Midbrain (tissue), 1 donor: ENCODE measurements around the gene CASP2.
"Not testable (repeated sequence)": the region's sequence is repeated elsewhere in the genome, so short reads cannot be mapped to it uniquely, and the experiment has no call there.

Source experiments
- DNase-seq: peaks from one replicate; lab custom pipeline; 2025; lab: John Stamatoyannopoulos, UW

CASP2 gene

DNA sequence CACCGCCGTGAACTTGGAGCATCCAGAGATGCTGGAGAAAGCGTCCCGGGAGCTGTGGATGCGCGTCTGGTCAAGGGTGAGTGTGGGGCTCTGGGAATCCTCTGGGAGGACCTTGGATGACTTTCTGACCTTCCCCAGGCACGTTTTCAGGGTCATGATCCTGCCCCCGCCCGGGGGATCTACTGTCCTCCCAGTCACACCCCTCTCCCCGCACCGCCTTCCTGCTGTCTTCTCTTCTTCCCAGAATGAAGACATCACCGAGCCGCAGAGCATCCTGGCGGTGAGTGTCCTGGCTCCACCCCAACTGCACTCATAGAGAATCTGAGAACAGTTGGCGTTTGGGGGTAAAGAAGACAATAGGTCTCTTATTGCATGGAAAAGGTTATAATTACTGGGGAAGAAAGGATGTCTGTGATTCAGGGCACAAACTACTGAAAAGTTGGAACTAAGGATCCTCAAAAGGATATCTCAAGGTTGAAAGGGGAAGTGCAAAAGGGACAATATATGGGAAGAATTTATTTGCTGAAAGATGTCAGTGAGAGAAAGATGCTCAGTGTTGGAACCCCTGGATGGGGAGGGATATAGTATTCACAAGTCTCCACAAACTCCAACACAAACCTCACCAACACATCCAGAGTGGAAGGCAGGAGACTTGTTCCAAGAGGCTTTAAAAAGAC is 23.0 kb upstream of the CASP2 start:
- no peak for DNase-seq

DNA sequence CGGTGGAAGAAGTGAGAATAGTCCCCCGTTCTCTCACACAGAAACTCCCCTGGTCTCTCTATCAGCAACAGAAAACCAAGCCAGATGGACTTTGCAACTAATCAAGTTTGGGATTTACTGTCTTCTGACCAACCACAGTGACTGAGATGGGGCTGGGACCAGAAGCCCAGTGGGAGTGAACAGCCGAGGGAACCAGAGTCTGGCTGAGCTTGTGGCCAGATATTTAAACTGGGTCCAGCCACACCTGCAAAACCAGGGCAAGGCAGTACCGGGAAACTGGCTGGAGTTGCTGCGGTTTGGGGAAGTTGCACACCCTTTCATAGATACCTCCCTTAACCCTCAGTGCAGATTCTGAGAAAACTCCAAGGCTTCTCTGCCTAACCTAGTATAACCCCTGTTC is 18.9 kb upstream of the CASP2 start:
- no peak for DNase-seq

DNA sequence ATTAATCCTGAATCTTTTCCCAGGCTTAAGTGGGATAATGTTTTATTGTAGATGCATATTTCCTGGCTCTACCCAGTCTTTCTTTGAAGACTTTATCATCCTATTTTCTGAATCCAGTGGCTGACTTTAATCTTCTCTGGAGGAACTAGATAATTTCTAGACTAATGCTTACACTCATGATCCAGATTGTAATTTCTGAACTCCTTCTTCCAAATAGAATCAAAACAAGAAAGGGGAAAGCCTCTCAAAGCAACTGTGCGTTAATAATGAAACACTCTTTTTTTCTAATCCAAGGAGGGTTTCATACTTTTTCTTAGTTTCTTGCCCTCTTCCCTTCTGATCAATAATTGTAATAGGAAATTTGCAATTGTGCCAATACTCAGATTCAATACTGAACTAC is 16.9 kb upstream of the CASP2 start:
- DNase-seq, result no peak

DNA sequence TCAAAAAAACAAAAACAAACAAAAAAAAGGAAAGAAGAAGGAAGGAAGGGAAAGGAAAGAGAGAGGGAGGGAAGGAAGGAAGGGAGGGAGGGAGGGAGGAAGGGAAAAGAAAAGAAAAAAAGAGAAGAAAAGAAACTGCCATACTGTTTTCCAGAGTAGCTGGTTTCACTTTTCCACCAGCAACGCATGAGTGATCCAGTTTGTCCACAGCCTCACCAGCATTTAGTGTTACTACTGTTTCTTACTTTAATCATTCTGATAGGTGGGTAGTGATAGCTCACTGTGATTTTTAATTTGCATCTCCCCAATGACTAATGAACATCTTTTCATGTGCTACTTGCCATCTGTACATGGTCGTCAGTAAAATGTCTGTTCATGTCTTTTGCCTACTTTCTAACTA is 15.3 kb upstream of the CASP2 start:
- DNase-seq, result no peak

DNA sequence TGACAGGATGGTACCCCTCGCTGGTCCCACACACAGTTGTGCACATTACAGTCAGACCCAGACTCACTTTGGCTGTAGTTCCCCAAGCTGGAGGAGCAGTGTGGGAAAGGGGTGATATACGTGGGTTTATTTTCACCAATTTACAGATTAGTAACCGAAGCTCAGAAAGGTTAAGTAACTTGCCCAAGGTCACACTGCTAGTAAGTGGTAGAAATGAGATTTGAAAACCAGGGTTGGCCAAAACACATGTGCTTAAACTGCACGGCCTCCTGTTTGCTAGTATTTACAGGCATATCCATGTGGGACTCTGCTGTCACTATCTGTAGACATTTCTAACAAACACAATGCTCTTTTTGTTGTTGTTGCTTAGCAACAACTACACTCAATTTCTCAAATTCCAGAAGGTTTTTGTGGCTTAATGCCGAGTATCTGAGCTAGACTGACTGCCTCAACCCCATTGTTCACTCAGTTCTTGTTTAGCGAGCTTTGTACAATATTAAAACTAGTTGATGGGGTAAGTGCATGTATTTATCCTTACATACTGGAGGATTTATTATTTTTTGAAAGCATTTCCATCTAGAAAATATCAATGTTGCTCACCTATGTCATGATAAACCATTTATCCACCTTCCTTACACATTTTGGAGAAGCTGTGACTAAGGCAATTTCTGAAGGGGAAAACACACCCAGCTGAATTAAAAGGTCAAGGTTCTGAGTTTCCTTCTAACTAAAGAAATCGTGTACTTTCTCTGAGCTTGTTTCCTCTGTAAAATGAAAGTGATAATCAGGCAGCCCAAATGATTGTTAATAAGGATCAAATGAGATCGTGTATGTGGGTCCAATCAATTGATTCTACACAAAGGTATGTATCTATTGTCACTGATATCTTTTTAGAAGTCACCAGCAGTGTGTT is 8.7 kb upstream of the CASP2 start:
- peak; percentile 84 for DNase-seq

DNA sequence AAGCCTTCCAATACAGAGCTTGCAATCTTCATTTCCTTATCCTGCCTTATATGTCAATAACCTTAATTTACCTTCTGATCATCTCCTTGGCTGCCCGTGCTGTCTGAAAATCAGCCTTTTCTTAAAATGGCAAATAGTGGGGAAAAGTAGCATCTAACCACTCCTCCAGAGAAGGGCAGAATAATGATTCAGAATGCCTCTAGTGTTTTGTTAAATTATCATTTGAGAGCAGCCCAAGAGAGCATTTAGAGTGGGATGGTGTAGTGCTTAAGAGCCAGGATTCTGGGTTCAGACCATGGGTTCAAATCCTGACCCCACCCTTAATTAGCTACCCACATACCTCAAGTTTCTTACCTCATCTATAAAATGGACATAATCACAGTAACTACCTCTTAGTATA is 8.0 kb upstream of the CASP2 start:
- no peak for DNase-seq

DNA sequence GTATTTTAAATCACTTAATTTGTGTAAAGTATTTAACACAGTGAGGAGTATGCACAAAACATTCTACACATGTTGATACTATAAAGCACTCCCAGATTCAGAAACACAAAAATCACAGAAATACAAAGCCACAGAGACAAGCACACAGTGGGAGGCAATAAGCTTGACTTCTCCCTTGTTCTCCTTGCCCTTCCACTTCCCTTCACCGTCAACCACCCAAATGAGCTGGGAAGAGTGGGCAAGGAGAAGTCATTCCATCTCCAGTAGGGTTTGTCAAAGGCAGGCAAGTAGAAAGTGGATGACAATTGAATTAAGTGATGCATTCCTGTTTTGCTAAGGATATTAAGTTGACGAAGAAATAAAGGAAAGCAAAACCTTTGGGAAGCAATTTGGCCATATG is 7.6 kb upstream of the CASP2 start:
- no peak for DNase-seq

DNA sequence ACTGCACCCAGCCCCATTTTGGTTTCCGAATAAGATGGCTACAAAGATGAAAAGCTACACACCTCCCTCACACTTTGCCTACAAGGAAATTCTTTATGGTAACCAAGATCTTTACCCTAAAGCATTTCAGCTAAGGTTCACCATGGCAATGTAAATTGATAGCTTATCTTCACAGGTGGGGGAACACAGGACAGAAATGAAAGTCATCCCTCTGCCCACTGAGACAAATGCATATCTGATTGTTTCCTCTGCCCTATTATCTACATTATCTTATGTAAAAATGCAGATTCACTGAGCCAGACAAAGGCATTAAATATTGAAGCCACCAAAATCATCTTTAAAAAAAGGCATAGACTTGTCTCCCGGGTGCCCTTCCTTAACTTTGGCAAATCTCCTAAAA is 6.6 kb upstream of the CASP2 start:
- no peak for DNase-seq

DNA sequence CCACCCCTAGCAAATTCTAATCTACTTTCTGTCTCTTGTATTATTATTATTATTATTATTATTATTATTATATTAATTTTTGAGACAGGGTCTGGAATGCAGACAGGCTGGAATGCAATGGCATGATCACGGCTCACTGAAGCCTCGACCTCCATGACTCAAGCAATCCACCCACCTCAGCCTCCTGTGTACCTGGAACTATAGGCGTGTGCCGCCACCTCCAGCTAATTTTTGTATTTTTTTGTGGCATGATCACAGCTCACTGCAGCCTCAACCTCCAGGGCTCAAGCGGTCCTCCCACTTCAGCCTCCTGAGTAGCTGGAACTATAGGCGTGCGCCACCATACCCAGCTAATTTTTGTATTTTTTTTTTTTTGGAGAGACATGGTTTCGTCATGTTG is 6.0 kb upstream of the CASP2 start:
- no peak for DNase-seq

DNA sequence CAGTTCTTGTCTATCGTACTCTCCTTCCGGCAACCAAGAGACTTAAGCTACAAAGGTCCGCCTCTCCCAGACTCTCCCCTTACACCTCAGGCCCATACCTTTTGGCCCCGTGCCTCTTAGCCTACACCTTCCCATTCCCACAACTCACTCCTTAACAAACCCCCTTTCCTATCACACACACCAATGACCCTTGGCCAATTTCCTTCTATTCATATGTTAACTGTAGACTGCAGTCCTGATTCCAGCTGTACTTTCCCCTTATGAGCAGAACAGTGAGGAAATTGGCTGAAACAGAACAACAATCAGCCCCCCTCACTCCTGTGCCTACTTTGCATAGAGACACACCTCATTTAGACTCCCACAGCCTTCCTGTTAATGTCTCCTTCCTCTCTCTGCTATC is 4.8 kb upstream of the CASP2 start:
- no peak for DNase-seq

DNA sequence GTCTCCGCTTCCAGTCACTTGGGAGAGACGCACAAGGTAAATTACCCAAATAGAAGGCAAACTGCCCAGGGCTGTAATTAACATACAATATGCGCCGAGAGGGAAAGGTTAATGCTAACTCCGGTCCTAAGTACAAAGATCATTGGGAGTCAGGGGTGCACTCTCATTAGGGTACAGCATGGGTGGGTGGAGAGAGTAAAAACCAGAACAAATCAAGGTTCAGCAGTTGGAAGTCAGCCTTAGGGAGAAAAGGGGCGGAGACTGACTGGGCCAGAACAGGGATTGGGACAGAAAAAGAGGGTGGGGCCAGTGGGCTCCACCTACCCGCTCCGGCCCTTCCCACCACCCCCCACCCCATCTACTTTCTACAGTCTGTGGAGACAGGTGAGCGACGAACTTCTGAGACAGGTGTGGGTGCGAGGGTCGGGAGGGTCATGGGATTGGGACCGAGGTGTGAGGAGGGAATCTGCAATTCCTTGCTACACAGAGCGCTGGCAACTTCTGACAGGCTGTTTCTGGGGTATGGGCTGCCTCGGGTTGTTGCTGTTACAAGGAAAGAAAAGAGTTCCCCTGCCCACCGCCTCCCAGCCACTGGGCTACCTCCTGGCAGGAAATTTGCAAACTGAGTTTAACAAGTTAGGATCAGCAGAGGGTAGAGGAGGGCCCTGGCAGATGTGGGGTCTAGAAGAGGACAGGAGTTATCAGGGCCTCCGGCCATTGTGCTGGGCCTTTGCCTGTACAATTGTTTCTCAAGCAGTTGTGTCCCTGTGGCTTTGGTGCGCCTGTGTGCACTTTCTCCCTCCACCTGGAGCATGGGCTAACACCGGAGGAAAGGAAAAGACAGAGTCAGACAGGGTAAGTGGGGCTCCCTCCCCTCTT is 3.3 kb upstream of the CASP2 start, which contains the start of gene TMEM139:
TMEM139 (plus strand) TSS at position 368 of the 879 bp plus-strand sequence. CDS start 1,000 bp downstream, outside the sequence.
- DNase-seq, result no peak

DNA sequence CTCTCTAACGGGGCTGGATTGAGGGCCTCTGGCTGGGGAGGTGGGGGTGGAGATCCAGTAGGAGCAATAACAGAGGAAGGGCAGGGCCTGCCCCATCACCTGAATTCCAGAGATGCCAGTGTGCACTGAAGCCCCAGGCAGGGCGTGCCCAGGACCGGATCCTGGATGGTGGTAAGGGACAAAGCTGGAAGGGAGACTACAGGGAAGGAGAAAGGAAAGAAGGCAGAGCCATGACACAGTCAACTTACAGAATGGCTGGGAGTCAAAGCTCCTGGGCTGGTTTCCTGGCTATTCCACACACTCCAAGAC is 2.7 kb upstream of the CASP2 start:
- no peak for DNase-seq

DNA sequence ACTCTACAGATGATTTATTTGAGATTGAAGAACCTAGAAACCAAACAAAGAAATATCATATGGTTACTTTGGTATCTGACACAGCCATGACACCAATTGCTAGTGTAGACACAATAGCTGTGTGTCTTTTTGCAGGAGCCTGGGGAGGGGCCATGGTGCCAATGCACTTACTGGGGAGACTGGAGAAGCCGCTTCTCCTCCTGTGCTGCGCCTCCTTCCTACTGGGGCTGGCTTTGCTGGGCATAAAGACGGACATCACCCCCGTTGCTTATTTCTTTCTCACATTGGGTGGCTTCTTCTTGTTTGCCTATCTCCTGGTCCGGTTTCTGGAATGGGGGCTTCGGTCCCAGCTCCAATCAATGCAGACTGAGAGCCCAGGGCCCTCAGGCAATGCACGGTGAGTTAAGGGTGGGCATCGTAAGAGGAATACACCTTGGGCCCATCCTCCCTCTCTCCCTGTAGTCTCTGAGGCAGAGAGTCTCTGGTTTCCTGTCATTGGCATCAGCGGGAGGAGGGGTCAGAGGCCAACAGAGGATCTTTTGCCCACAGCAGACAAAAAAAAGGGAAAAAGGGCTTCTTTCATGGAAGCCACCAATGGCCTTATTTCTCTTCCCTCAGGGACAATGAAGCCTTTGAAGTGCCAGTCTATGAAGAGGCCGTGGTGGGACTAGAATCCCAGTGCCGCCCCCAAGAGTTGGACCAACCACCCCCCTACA is 2.2 kb upstream of the CASP2 start:
- DNase-seq, result peak; percentile 81

DNA sequence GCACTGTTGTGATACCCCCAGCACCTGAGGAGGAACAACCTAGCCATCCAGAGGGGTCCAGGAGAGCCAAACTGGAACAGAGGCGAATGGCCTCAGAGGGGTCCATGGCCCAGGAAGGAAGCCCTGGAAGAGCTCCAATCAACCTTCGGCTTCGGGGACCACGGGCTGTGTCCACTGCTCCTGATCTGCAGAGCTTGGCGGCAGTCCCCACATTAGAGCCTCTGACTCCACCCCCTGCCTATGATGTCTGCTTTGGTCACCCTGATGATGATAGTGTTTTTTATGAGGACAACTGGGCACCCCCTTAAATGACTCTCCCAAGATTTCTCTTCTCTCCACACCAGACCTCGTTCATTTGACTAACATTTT is 1.6 kb upstream of the CASP2 start:
- DNase-seq, result peak; percentile 60

DNA sequence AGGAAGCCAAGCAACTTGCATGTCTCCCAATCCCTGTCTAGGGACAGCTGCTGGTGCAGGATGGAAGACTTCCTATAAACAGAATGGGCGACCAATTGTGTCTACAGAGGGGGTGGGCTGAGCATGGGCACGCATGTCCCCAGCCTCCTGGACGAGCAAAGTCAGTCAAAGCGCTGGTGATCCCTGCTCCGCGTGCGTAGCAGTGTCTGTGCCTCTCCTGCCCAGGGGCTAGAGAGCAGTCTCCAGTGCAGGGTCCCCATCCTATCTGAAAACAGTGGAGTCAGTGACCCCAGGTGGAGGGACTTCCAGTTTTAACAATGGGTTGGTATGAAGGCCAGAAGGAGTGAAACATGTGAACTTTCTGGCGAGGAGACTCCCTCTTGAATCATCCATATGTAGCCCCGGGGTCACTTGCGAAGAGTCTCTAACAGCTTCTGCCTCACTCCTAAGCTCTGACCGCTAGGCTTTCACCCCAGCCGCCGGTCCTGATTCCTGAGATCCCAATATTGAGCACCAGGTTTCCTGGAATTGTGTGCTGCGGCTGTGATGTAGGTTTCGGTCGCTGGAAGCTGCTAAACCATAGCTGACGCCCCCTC is 714 bp upstream of the CASP2 start:
- DNase-seq, result no peak

DNA sequence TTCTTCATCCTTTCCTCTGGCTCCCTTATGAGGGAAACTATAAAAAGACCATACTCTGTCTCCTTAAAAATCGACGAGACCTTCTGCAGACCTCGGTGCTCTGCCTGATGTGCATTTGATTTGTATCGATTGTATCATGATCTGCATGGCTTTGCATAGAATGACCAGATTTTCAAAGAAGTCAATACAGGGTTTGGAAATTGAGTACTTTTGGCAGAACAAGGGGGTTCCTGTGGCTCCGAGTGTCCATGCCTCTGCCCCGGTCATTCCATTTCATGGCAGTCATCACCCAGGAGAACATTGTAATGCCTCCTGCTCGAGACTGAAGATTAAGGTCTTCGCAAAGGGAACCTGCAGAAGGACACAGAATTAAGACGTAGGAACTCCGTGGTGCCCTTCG is 685 bp downstream of the CASP2 start:
- DNase-seq, result no peak

DNA sequence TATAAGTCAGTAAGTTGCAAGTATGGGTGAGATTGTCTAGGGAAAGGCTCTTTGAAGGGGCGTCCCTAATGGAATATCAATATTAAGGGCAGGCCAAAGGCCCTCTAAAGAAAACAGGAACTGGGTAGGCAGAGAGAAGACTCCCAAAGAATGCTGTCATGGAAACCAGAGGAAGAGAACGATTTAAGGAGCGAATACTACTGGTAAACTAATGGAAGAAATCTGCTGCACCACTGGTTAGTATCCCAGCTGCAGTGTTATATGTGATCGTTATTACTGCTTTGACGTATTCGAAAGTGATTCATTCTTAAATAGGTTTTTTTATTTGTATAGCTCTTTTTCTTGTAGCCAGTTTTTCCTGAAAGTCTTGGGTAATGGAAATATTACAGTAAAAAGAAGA is 1.3 kb downstream of the CASP2 start:
- DNase-seq, result no peak

DNA sequence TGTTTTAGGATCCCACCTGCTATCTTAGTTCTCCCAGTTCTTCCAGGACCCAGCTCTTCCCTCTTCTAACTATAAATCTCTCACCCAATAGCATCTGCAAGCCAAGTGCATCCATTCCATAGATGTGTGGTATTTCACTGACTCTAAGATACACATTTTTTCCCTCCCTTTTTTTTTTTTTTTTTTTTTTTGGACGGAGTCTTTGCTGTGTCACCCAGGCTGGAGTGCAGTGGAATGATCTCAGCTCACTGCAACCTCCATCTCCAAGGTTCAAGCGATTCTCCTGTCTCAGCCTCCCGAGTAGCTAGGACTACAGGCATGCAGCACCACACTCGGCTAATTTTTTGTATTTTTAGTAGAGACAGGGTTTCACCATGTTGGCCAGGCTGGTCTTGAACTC is 1.7 kb downstream of the CASP2 start:
- not testable (repeated sequence) for DNase-seq

DNA sequence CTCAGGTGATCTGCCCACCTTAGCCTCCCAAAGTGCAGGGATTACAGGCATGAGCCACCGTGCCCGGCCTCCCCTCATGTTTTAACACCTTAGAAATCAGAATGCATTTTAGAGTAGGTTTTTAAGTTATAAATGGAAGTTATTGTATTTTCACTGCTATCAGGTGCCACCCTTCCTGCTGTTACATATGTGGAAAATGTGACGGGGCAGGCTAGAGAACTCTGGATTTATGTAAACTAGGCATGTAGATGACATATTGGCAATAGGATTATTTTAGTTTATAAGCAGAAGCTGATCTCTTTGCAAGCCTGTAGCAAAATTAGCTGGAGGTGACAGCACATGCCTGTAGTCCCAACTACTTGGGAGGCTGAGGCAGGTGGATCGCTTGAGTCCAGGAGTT is 2.1 kb downstream of the CASP2 start:
- no peak for DNase-seq

DNA sequence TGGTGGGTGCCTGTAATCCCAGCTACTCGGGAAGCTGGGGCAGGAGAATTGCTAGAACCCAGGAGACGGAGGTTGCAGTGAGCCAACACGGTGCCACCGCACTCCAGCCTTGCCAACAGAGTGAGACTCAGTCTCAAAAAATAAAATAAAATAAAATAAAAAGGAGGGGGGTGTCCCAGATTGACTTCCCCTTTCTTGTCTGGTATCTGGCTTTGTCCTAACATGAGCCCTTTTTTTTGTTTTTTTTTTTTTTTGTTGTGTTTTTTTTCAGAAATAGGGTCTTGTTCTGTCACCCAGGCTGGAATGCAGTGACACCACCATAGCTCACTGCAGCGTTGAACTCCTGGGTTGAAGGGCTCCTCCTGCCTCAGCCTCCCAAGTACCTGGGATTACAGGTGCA is 4.7 kb downstream of the CASP2 start:
- DNase-seq, result no peak

DNA sequence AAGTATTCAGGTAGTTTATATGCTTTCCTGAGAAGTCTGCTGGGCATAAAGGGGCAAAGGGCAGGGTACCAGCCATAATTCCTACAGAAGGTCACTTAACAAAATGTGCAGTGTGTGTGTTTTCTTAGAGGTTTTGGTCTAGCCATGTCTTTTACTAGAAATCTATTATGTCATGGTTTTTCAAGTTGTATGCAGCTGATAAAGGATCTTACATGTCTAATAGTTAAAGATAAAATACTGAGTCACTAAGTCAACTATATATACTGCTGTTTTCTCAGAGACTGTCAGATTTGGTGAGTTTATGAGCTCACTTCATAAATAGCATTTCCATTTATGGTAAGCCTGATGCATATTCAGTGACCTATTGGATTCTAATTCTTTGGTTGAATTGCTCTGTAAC is 7.7 kb downstream of the CASP2 start:
- DNase-seq, result no peak

DNA sequence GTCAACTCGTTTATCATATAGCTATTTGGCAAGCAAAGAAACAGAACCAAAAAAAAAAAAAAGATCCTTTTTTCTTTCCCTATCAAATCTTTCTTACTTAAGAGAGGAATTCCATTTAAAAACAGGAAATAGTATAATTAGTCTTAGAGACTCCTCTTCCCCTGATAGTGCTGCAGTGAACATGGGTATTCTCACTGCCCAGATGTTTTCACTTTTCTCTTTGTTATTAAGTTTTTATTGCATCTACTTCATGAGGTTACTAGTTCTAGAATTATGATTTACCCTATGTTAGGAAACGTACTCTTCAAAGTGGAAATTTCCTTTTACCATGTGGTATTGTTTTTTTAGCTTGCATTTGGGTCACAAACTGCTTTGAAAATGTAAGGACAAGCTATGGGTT is 8.5 kb downstream of the CASP2 start:
- no peak for DNase-seq
